Measurements from ENCODE around the gene FAM107B.

DNA sequence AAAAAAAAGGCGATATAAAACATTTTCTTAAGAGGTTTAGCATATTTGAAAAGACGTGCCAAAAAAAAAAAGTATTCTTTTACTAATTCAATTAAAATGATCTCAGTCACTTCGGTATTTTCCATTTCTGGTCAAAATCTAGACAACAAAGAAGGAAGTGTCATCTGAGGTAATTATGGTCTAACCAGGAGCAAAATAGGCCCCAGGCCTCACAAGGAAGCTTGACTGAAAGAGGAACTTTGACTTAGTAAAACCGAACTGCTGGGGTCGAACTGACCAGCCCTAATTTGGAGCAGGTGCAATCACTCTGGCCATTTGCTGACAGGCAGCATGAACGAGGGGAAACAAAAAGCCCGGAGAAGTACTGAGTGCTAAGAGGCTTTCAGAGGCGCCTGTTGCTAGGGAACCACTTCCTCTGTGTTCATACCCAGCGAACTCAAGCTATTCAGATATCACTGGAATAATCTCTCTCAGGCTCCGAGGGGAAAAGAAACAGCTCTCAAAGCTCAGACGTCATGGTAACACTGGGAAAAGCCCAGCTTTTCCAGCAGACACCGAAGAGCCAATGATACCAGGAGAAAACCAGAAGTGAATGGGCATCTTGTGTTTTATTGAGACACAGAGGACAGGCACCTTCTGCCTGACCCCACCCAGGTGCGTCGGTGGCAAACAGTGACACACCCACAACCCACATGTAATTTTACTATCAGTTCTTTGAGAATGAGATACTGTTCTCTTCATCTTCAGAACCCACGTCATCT, 126.5 kb downstream of the FAM107B start:
- TF ChIP-seq, protein P1, sequence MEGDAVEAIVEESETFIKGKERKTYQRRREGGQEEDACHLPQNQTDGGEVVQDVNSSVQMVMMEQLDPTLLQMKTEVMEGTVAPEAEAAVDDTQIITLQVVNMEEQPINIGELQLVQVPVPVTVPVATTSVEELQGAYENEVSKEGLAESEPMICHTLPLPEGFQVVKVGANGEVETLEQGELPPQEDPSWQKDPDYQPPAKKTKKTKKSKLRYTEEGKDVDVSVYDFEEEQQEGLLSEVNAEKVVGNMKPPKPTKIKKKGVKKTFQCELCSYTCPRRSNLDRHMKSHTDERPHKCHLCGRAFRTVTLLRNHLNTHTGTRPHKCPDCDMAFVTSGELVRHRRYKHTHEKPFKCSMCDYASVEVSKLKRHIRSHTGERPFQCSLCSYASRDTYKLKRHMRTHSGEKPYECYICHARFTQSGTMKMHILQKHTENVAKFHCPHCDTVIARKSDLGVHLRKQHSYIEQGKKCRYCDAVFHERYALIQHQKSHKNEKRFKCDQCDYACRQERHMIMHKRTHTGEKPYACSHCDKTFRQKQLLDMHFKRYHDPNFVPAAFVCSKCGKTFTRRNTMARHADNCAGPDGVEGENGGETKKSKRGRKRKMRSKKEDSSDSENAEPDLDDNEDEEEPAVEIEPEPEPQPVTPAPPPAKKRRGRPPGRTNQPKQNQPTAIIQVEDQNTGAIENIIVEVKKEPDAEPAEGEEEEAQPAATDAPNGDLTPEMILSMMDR (IDR thresholded peaks at IDR 0.05), result no peak
- TF ChIP-seq POLR2A (IDR thresholded peaks at IDR 0.05), result no peak

Data from uterus (tissue), 2 donors.